Osteoblast (primary cell): Measurements from ENCODE around the gene BEST4. TPM values are rescaled to one million over a fixed set of nuclear protein-coding genes. Genes with fewer than 3 reads are reported as not detected.
A peak's percentile ranks its signal among the peaks of the same experiment; 100 is the strongest.

Experiments used
- DNase-seq: peaks from one replicate; pipeline ENCODE4 v3.0.0; 2011; ENCODE audit warnings: low spot score, mixed read lengths; ENCODE audit not compliant: insufficient read length; ENCODE audit errors: missing footprints
- H2AFZ ChIP-seq: 2 replicates; pipeline ENCODE4 v1.6.0; 2011; ENCODE audit warnings: mild to moderate bottlenecking, low read length
- H3K27ac ChIP-seq: 2 replicates; pipeline ENCODE4 v1.5.1; 2011; ENCODE audit warnings: mild to moderate bottlenecking, low read depth, low read length, moderate library complexity
- H3K27me3 ChIP-seq: 2 replicates; pipeline ENCODE4 v1.6.0; 2012; ENCODE audit warnings: mild to moderate bottlenecking, control low read depth, inconsistent platforms, low read length, moderate library complexity; ENCODE audit not compliant: insufficient read depth
- H3K36me3 ChIP-seq: 2 replicates; pipeline ENCODE4 v1.5.1; 2011; ENCODE audit warnings: mild to moderate bottlenecking, low read length, control low read depth, moderate library complexity; ENCODE audit not compliant: insufficient read depth
- H3K4me1 ChIP-seq: 2 replicates; pipeline ENCODE4 v1.5.1; 2011; ENCODE audit warnings: mild to moderate bottlenecking, low read length, control low read depth, moderate library complexity; ENCODE audit not compliant: insufficient read depth
- H3K4me2 ChIP-seq: 2 replicates; pipeline ENCODE4 v1.6.0; 2011; ENCODE audit warnings: mild to moderate bottlenecking, low read length; ENCODE audit not compliant: insufficient read depth
- H3K4me3 ChIP-seq: fragments of 200-600 bp; sonication (generic); 3 replicates; pipeline ENCODE4 v1.5.1; 2012; ENCODE audit warnings: mild to moderate bottlenecking, low read length, inconsistent platforms; ENCODE audit not compliant: insufficient read depth
- H3K79me2 ChIP-seq: 2 replicates; pipeline ENCODE4 v1.6.0; 2012; ENCODE audit warnings: mild to moderate bottlenecking, low read length, control low read depth, inconsistent platforms; ENCODE audit not compliant: insufficient read depth
- H3K9me3 ChIP-seq: 2 replicates; pipeline ENCODE4 v1.5.1; 2011; ENCODE audit warnings: low read depth, low read length, control low read depth
- H4K20me1 ChIP-seq: 2 replicates; pipeline ENCODE4 v1.6.0; 2012; ENCODE audit warnings: mild to moderate bottlenecking, low read length, control low read depth; ENCODE audit not compliant: insufficient read depth
- CTCF ChIP-seq: IDR thresholded peaks from 2 replicates; pipeline ENCODE4 v1.5.1; 2011; ENCODE audit warnings: mild to moderate bottlenecking, low read depth, low read length, moderate library complexity; ENCODE audit errors: extremely low read depth
- total RNA-seq: library from RNA; depleted of rRNA; stranded (reverse); fragments of >200 nt; gene quantifications from 2 replicates; pipeline ENCODE4 v1.2.3, GENCODE V29; 2012

Gene BEST4
- total RNA-seq, 1 donor = not detected

- DNase-seq = peak; percentile 30
- H3K79me2 ChIP-seq = no peaks in the 10 kb centered on the region
These were observed 41.8 kb upstream of the BEST4 start for GRCh38 chr1:44829506-44830384.

GRCh38 chr1:44828841-44829440 is 41.0 kb upstream of the BEST4 start:
- H3K27ac ChIP-seq = no peak overlapping the region
- no peaks in the 10 kb centered on the region for H3K4me1 ChIP-seq
- no peaks in the 10 kb centered on the region for H3K9me3 ChIP-seq
- no peaks in the 10 kb centered on the region for H3K79me2 ChIP-seq
- H3K4me3 ChIP-seq = no peak overlapping the region
- no peaks in the 10 kb centered on the region for H4K20me1 ChIP-seq
- TF ChIP-seq CTCF = no peak
- H2AFZ ChIP-seq = no peak overlapping the region
- H3K36me3 ChIP-seq = no peaks in the 10 kb centered on the region
- peak; percentile 46 for DNase-seq
- H3K4me2 ChIP-seq = no peak overlapping the region
- H3K27me3 ChIP-seq = no peaks in the 10 kb centered on the region

More at GRCh38 chr1:44829506-44830384, 41.8 kb upstream of the BEST4 start:
- H3K27me3 ChIP-seq = no peaks in the 10 kb centered on the region
- no peaks in the 10 kb centered on the region for H4K20me1 ChIP-seq
- H2AFZ ChIP-seq = no peak overlapping the region
- H3K4me3 ChIP-seq = no peak overlapping the region
- H3K9me3 ChIP-seq = no peaks in the 10 kb centered on the region
- no peak for TF ChIP-seq CTCF
- H3K27ac ChIP-seq = no peak overlapping the region
- H3K4me1 ChIP-seq = no peaks in the 10 kb centered on the region
- H3K4me2 ChIP-seq = no peak overlapping the region
- H3K36me3 ChIP-seq = no peaks in the 10 kb centered on the region

- no peaks in the 10 kb centered on the region for H3K79me2 ChIP-seq
- H3K4me2 ChIP-seq = no peak overlapping the region
- no peak overlapping the region for H3K27ac ChIP-seq
- no peaks in the 10 kb centered on the region for H3K36me3 ChIP-seq
- no peak for TF ChIP-seq CTCF
- H3K4me1 ChIP-seq = no peaks in the 10 kb centered on the region
- H4K20me1 ChIP-seq = no peaks in the 10 kb centered on the region
- no peak overlapping the region for H3K4me3 ChIP-seq
- H3K27me3 ChIP-seq = no peaks in the 10 kb centered on the region
- no peaks in the 10 kb centered on the region for H3K9me3 ChIP-seq
- DNase-seq = peak; percentile 45
- H2AFZ ChIP-seq = no peak overlapping the region
These were observed 40.2 kb upstream of the BEST4 start for GRCh38 chr1:44828003-44828651.
